ENCODE results near the gene LACTBL1.
A peak's percentile ranks its signal among the peaks of the same experiment; 100 is the strongest.

Gene LACTBL1

GRCh38 chr1:22932803-22933470 is 39.7 kb downstream of the LACTBL1 start:
- CTCF ChIA-PET: interaction anchor here (0.6 to 1.4 kb wide), 3 partner anchors 31 to 220 kb away, joined by 3 to 6 read pairs (median 4); no protein-coding TSS in a partner anchor
- TF ChIP-seq, protein P1, sequence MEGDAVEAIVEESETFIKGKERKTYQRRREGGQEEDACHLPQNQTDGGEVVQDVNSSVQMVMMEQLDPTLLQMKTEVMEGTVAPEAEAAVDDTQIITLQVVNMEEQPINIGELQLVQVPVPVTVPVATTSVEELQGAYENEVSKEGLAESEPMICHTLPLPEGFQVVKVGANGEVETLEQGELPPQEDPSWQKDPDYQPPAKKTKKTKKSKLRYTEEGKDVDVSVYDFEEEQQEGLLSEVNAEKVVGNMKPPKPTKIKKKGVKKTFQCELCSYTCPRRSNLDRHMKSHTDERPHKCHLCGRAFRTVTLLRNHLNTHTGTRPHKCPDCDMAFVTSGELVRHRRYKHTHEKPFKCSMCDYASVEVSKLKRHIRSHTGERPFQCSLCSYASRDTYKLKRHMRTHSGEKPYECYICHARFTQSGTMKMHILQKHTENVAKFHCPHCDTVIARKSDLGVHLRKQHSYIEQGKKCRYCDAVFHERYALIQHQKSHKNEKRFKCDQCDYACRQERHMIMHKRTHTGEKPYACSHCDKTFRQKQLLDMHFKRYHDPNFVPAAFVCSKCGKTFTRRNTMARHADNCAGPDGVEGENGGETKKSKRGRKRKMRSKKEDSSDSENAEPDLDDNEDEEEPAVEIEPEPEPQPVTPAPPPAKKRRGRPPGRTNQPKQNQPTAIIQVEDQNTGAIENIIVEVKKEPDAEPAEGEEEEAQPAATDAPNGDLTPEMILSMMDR (conservative IDR thresholded peaks at IDR 0.05; ENCODE audit: low read depth): no peak

GRCh38 chr1:22930240-22930912 is 42.3 kb downstream of the LACTBL1 start:
- TF ChIP-seq, protein P1 (conservative IDR thresholded peaks at IDR 0.05; ENCODE audit: low read depth): peak; percentile 65
- CTCF ChIA-PET: interaction anchor here (0.6 to 1.7 kb wide), 12 partner anchors 12 to 1803 kb away, joined by 3 to 10 read pairs (median 4); no protein-coding TSS in a partner anchor
- peak; percentile 86 for DNase-seq (ENCODE audit: low spot score)
- POLR2A ChIA-PET (ENCODE audit: low non-redundant PET): no interaction called here
- H3K27ac ChIP-seq: no peak overlapping the region

More at GRCh38 chr1:22932803-22933470, 39.7 kb downstream of the LACTBL1 start:
- DNase-seq (ENCODE audit: low spot score): no peak
- POLR2A ChIA-PET (ENCODE audit: low non-redundant PET): no interaction called here
- H3K27ac ChIP-seq: no peak overlapping the region

- no peak for DNase-seq (ENCODE audit: low spot score)
- POLR2A ChIA-PET (ENCODE audit: low non-redundant PET): no interaction called here
- CTCF ChIA-PET: no interaction called here
- H3K27ac ChIP-seq: no peak overlapping the region
- TF ChIP-seq, protein P1 (conservative IDR thresholded peaks at IDR 0.05; ENCODE audit: low read depth): no peak
Observed at GRCh38 chr1:22925111-22925510, 47.6 kb downstream of the LACTBL1 start.

- POLR2A ChIA-PET (ENCODE audit: low non-redundant PET): no interaction called here
- no peak for DNase-seq (ENCODE audit: low spot score)
- H3K27ac ChIP-seq: no peak overlapping the region
- CTCF ChIA-PET: no interaction called here
- TF ChIP-seq, protein P1 (conservative IDR thresholded peaks at IDR 0.05; ENCODE audit: low read depth): no peak
Observed at GRCh38 chr1:22922640-22923039, 50.0 kb downstream of the LACTBL1 start.

DNA sequence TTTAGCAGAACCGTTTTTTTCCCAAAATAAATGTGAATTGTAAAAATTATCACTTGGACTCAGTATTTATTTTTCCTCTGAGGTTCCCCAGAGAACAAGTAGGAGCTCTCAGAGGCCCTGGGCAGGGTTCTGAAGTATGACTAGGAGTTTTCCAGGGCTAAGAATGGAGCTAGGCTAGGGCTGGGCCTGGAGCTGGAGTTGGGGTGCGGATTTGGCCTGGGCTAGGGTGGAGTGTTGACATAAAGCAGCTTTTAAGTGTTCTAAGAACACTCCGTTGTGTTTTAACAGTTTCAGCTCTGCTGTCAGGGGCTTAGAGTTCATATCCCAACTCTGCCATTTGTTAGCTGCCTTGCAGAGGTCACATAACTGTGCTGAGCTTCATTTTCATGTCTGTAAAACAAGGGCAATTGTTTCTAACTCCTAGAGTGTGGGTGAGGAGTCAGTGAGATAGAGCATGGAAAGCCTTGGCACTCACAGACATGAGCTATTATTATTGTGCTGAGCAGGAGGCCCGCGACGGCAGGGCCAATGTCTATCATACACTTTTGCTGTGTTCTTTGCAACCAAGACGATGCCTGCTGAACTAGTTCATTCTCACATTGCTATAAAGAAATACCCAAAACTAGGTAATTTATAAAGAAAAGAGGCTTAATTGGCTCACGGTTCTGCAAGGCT is 51.1 kb downstream of the LACTBL1 start:
- POLR2A ChIA-PET (ENCODE audit: low non-redundant PET): no interaction called here
- TF ChIP-seq, protein P1 (conservative IDR thresholded peaks at IDR 0.05; ENCODE audit: low read depth): no peak
- CTCF ChIA-PET: no interaction called here
- no peak overlapping the region for H3K27ac ChIP-seq
- no peak for DNase-seq (ENCODE audit: low spot score)

DNA sequence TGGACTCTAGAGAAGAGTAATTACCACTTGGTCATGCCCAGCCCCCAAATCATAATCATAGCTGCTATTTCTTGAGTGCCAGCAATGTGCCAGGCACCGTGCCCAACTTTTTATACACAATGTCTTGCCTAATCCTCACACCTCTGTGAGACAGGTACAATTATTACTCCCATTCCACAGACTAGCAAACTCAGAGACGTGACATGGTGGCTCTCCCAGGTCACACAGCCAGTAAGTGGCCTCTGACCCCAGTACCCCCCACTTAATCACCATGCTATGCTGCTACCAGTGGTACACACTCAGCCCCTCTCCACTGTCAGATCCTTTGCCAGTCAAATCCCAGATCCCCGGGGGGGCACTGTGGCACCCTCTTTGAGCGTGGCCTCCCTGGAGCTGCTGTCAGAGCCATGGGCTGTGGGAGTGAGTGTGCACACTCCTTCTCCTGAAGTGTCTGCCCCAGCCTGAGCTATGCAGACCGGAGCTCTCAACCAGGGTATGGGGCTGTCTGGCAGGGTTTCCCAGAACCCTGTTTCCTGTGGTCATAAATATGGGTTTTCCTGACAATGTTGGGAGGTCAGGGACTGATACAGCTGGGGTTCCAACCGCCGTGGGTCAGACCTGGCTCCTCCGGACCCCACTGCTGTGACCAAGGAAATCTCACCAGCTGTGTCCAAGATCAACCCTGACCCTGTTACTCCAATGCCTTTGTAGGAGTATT is 51.8 kb downstream of the LACTBL1 start:
- H3K27ac ChIP-seq: no peak overlapping the region
- CTCF ChIA-PET: no interaction called here
- no peak for DNase-seq (ENCODE audit: low spot score)
- POLR2A ChIA-PET (ENCODE audit: low non-redundant PET): no interaction called here
- TF ChIP-seq, protein P1 (conservative IDR thresholded peaks at IDR 0.05; ENCODE audit: low read depth): no peak
